Inflammatory macrophage treated with lipopolysaccharide for 4 hours (primary cell): ENCODE results near the gene SH2D5.

Experiments used
- DNase-seq: peaks from one replicate; pipeline ENCODE4 v3.0.0-alpha.2; 2020

Gene SH2D5

DNA sequence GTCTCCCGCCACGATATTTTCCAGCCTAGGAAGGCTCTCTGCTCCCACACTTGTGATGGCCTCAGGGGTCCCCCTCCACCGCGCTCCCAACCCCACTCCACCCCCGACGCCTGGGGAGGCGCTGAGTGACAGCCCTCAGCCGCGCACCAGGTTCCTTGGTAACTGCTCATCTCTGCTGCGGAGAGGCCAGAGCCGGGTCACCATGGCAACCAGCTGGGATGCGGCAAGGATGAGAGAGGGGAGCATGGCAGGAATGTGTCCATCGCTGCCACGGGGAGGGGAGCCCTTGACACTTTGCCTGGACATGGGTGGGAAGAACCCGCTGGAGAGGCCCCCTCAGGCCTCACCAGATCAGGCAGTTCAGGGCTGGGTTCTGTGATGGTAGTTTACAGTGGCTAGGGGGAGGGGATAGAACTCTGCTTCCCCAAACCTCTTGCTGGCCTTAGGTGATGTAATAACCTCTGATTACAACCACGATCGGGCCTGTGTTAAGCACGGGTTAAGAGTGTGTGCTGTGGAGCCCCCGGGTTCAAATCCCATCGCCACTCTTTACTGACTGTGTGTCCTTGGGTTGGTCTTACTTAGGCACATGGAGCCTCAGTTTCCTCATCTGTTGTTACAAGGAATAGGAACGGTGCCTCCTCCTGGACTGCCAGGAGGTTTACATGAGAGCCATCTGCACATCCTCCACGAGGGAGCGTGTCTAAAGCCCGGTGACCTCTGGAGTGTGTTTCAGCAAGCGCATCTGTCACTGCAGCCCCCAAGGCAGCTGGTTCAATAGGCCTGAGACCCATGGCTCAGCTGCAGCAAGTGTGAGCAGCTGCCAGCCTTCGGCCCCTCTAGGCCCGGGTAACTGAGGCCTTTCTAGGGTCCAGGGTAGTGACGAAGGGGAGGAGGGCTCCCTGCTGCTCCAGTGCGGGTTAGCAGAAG is 21.0 kb downstream of the SH2D5 start:
- DNase-seq: peak; percentile 34

DNA sequence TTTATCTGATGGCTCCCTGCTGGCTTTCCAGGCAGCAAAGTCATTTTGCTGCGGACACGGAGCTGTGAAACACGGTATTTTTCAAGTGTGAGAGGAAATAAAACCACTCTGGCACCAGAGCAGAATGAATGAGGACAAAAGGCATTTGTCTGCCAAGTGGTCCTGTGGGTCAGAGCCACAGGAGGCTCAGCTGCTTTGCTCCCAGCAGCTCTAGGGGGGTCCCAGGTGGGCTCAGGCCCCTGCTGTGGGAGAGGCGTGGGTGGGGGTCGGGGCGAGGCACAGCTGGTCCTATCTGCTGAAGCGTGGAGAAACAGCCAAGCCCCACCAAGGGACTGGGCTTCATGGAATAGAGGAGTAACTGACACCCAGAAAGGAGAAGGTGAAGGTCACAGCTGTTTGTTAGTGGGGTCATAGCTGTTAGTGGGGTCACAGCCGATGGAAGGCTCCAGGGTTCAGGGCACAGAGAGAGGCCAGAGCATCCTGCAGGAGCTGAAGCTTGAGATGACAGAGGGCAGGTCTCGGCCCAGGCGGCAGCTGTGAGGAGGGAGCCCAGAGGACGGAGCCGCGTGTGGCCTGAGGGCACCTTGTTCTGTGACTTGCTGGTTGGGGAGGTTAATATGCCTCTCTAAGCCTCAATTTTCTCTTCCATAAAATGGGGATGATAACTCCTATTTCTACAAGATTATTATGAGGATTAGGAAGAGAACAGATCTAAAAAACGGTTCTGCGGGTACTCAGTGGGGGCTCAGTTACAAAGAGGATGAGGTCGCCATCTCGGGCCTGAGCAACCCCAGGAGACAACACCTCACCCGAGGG is 21.8 kb downstream of the SH2D5 start:
- DNase-seq: no peak

DNA sequence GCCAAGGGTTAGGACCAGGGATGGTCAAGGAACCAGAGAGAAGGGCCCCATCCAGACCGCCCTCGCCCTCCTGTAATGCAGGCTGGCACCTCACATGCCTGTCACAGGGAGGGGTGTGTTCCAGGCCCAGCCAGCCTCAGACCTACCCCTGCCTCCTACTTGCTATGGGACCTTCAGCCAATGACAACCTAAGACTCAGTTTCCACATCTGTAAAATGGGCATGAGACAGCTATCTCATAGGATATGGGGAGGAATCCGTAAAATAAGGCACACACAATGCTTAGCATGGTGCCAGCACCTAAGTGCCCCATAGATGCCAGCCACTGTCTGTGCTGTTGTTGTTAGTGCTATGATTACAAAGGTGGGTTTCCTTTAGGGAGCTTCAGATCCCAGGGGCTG is 22.6 kb downstream of the SH2D5 start:
- DNase-seq: no peak

DNA sequence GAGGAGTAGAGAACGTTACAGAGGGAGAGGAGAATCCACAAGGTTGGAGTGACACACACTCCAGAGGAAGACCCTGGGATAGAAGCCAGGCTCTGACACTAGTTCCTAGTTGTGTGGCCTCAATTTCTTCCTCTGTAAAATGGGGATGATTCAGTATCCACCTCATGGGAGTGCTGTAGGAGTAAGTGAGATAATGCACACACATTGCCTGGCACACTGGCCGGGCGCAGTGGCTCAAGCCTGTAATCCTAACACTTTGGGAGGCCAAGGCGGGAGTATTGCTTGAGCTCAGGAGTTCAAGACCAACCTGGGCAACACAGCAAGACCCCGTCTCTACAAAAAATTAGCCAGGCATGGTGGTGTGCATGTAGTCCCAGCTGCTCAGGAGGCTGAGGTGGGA is 23.6 kb downstream of the SH2D5 start:
- no peak for DNase-seq

DNA sequence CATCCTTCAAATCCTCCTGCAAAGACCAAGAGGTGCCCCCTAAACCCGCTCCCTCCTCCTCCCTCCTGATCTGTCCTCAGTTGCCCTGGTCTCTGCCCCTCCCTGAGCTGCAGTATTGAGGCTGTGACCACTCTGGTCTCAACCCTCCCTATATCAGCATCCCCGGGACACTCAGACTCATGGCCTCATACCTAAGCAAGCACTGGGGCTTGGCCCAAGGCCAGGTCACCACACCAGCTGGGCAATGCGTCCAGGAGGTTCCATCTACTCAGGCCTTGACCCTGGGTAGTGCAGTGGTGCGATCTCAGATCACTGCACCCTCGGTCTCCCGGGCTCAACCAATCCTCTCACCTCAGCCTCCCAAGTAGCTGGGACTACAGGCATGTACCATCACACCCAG is 24.4 kb downstream of the SH2D5 start:
- DNase-seq: no peak

DNA sequence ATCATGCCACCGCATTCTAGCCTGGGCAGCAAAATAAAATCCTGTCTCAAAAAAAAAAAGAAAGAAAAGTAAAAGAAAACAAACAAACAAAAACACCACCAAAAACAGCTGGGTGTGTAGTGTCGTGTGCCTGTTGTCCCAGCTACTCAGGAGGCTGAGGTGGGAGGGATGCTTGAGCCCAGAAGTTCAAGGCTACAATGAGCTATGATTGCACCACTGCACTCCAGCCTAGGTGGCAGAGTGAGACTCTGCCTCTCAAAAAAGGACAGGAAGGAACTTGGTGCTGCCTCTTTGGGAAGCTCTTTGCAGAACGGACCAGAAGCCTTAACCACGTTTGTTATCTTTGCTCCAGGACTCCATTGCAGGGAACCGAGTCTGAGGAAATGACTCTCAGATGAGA is 25.7 kb downstream of the SH2D5 start:
- DNase-seq: no peak

DNA sequence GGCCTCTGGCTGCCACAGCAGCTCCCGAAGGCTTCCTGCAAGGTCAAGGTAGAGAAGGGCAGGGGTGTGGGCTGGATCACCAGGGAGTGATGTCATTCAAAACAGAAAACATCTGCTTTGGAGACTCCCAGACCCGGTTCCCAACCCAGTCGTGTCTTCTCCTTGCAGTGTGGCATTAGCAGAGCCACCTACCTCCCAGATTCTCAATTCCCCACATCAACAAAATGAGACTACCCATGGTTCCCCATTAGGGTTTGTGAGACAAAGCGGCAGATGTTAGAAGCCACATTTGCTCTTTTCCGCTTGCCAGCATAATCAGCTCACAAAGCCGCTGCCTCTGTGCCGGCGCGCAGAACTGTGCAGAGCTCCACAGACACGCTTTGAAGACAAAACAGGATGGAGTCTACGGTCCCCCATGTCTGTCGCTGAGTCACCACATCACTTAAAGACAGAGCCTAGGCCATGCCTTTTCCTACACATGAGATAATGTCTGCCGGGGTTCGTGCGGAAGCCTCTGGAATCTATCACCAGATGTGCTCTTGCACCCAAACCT is 27.2 kb downstream of the SH2D5 start:
- no peak for DNase-seq

DNA sequence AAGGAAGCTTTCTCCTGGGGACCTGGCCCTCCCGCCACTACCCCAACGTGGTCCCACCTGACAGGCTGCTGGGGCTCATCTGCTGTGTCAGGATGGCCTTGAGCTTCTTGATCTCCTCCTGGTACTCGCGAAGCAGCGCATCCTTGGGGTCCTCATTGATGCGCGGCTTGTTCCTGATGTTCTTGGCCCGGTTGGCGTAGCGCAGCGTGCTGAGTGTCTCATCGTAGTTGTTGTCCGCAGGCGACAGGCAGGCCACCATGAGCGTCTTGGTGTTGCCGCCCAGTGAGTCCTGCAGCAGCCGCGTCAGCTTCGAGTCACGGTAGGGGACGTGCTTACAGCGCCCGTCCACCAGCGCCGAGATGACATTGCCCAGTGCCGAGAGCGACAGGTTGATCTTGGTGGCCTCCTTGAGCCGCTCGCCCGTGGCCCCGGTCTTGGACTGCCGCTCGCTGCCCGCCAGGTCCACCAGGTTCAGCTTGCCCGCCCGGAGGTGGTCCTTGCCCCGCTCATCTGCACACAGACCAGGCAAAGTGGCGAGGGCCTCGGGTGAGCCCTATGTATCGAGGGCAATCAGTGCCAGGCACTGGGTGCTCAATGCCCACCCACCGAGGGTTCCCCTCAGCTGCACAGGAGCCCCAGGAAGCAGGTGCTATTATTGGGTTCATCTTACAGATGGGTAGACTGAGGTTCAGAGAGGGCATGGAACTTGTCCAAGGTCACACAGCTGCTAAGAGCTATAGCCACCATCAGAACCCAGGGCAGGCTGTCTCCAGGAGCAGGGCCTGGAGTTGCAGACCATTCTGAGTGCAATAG is 27.9 kb downstream of the SH2D5 start:
- DNase-seq: no peak

DNA sequence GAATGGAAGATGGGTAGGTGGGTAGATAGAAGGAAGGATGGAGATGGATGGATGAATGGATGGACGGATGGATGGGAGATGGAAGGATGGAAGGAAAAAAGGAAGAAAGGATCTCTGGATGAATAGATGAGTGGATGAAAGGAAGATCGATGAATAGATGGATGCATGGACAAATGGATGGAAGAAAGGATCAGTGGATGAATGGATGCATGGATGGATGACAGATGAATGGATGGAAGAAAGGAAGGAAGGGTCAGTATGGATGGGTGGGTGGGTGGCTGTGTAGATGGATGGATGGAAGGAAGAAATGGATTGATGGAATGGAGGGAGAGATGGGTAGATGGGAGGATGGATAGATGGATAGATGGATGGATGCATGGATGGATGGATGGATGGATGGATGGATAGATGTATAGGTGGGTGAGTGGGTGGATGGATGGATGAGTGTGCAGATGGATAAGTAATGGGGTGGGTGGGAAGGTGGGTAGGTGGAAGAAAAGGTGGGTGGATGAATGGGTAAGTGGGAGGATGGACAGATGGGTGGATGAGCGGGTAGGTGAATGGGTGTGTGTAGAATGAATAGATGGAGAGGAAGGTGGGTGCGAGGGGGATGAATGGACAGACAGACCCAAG is 29.3 kb downstream of the SH2D5 start:
- DNase-seq: no peak

DNA sequence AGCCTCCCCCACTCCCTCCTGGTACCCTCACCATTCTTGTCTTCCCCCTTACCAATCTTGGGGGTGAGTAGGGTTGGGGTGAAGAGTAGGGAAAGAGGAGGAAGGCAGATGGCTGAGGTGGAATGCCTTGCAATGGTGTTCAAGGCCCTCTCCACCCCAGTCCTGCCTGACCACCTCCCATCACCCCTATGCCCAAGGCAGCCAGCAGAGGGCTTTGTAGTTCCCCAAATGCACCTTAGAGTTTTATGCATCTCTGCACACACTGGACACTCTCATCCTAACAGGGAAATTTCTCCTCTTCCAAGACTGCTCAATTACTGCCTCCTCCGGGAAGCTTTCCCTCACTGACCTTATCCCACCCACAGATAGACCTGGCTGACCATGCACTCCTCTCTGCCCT is 30.1 kb downstream of the SH2D5 start:
- DNase-seq: no peak

DNA sequence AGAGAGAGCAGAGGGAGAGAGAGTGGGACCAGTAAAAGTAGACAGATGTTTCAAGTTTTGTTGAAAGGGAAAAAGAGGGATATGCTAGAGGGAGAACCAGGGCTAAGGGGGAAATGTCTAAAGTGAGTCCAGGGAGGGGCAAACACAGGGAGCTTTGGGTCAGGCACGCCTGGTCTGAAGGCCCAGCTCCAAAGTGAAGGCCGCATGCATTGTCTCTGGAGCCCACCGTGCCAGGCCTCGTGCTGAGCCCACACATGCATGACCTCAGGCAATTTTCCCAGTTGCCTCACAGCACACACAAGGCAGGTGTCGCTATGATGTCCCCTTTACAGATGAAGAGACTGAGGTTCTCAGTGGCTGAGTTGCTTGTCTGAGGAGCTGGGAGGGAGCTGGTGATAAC is 30.7 kb downstream of the SH2D5 start:
- no peak for DNase-seq

DNA sequence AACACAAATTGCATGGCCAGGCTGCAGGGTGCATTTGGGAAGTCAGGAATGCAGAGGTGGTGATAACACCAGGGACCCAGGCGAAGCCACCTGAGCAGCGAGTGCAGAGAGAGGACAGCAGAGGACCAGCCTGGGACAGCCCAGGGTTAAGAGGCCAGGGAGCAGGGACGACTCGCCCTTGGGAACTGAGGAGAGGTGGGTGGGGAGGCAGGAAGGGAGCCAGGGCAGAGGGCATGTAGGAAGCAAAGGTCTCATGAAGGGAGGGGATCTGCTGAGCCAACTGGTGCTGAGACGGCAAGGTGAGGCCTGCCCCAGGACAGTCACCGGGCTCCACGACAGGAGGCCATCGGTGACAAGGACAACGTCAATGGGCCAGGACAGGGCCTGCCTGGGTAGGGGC is 31.1 kb downstream of the SH2D5 start:
- no peak for DNase-seq

DNA sequence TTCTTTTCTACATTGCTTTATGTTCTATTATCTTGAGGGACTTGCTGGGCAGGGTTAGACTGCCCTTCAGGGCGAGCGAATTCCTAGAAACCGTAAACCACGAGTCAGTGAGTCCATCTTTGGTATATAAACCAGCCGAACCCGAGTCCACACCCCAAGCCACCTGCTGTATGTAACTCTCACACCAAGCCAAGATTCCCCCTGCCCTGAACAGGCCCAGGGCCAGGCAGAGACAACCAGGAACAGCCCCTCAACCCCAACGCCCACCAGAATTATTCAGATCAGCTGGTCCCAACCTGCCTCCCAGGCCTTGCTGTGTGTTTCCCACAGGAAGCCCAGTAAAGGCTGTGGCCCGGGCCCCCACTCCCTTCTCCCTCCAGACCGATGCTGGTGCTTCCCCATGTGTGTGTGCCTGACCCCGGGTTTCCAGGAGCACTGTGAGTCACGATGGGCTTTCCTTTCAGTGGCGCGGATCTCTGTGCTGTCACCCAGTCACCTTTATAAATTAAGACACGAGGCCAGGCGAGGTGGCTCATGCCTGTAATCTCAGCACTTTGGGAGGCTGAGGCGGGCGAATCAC is 31.8 kb downstream of the SH2D5 start:
- DNase-seq: no peak

DNA sequence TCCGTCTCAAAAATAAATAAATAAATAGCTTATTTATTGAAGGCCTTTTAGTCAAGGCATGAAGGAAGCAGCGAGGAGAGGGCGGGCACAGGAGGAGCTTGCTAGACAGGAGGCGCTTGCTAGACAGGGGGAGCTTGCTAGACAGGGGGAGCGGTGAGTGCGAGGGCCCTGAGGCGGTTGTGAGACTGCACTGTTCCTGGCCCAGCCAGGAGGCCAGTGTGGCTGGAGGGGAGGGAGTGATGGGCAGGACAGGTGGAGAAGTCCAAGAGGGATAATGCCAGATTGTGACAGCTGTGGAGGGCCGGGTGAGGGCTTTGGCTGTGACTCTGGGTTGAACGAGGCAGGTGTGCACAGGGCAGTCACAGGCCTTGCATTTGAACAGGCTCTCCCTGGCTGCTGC is 32.9 kb downstream of the SH2D5 start:
- DNase-seq: no peak

DNA sequence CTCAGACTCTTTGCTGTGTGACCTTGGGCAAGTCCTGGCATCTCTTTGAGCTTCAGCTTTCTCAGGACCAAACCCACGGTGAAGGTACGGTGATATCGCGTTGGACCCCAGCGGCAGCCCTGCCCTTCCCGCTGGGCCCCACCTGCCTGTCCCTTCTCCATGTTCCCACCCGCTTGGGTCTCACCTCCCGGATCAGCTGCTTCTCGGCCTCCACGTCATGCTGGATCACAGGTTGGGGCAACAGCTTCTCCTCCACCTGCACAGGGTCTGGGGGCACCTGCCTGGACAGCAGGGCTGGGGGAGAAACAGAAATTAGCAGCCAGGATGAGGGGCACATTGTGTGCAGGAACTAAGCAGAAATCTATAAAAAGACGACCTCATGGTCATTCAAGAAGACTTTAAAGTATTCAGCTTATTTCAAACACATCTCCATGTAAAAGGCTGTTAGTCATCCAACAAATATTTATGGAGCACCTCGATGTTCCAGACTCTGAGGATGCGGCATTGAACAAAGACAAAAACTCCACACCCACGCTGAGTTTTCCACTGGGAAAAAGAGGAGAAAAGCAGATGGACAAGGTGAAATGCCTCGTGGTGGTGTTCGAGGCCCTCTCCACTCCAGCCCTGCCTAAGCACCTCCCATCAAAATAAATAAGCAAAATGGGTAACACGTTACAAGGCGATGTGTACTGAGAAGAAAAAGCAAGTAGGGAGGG is 34.1 kb downstream of the SH2D5 start:
- no peak for DNase-seq

DNA sequence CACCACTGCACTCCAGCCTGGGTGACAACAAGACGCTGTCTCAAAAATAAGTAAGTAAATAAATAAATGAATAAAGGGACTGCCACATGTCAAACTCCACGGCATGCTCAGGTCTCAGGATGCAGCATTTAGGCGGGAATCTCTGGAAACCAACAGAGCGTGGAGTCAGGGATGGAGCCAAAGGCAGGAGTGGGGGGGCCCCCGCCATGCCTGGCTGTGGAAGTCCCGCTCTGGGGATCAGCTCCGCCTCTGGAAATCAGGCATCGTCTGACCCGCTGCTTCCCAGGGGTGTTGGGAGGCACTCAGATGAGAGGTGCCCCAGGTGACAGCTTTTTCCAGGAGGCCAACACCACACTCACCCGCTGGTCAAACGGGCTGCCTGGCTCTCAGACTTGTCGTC is 34.9 kb downstream of the SH2D5 start:
- no peak for DNase-seq

DNA sequence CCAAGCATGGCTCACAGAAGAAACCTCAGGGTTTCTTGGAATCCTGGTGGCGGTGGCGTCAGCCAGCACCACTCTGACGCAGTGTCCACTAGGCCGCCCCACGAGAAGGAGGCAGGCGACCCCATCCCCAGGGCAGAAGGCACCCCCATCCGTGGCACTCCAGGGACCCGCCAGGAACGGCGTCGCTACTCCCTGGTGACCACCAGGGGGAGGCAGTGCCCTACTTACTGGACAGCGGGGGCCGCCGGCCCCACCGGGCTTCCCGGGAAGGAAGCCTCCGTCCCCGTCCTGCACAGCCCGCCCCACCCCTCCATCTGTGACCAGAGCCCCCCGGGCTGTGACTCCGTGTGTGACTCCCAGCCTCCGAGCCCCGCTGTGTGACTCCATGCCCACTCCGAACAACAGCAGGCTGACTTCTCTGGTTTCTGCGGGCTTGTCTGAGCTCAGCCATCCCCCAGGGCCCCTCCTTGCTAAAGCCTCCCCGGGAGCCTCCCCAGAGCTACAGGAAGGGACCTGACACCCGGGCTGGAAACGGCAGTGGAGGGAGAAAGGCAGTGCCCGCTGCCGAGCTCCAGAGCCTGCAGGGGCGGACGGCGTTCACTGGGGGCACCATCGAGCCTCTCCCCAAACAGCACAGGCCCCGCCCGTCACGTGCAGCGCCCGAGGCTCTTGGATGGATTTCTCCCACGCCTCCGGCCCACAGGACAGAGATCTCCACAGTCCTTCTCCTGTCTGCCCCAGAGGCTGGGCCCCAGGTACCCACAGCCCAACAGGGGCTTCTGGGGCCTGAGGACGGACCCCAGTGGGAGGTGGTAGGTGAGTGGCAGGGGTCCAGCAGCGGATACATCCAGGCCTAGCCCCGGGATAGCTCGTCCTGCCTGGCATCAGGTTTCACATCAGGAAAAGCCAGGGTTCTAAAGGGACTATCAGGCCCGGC is 35.8 kb downstream of the SH2D5 start:
- DNase-seq: peak; percentile 84

DNA sequence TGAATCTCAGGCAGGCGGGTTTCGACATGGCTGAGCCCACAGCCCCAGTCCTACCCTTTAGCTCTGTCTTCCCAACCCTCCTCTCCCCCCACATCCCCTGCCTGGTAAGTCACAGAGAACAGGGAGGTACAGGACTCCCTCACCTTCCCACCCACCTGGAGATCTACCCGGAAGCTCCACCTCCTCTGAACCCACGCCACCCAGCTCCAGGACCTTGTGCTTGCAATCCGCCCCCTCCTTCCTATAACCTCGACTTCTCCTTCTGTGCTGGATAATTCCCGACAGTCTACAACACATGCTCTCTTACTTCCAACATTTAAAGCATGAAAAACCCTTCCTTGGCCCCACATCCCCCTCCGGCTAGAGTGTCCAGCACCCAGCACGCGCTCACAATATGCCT is 37.0 kb downstream of the SH2D5 start:
- no peak for DNase-seq

DNA sequence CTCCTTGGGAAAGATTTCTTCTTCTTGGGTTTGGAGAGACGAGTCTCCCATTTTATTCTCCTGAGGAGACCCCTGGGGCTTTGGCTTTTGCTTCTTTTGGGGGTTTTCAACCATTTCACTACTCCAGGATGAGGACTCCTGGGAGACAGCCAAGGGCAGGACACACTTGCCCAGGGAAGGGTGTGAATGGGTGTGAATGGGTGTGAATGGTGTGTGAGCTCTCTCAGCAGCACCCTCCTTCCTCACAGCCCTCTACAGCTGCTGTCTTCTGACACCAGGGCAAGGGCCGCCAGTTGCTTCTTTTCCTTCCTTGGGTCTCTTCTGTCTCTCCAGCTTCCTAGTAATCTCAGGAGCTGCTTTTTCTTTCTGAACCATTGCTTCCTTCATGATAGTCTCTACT is 38.9 kb downstream of the SH2D5 start:
- DNase-seq: no peak

DNA sequence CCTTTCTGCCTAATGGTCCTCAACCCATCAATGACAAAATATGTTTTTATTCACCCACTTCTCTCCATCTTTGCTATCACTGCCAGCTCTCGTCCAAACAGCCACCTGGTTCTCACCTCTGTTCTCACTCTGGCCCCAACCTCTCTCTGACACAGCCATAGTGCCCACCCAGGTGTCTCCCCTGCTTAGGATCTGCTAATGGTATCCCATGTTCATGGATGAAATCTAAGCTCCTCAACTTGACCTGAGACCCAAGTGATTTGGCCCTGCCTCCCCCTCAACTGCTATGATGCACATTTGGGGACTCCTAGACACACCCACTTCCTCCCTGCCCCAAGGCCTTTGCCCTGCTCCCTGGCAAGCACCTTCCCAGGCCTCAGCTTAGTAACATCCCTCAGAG is 40.6 kb downstream of the SH2D5 start:
- DNase-seq: no peak
